Stomach (tissue), 4 donors: ENCODE measurements around the gene TMEM116.

Experiments used
- EP300 ChIP-seq: sonication (generic); formaldehyde crosslinking; IDR thresholded peaks from one replicate; pipeline ENCODE4 v1.6.1; 2017; ENCODE audit warnings: antibody characterized with exemption
- POLR2A ChIP-seq, 4 donors: fragments of 450-650 bp; IDR thresholded peaks; one replicate each; pipeline ENCODE4 v1.6.1; 2016; ENCODE audit warnings: antibody characterized with exemption in 4 of 4, control low read depth in 2 of 4, mild to moderate bottlenecking in 1 of 4, moderate library complexity in 1 of 4
- POLR2AphosphoS5 ChIP-seq, 3 donors: sonication (generic); formaldehyde crosslinking; IDR thresholded peaks; one replicate each; pipeline ENCODE4 v1.6.1; 2016; ENCODE audit warnings: antibody characterized with exemption in 3 of 3
- TF ChIP-seq, protein P1 (sequence below), 7 experiments: fragments of 450-650 bp in 4 of 7; fragments of 200-600 bp in 3 of 7; sonication (generic) in 3 of 7; IDR thresholded peaks; one replicate each; pipeline ENCODE4 v1.5.1; 2016 to 2019; ENCODE audit warnings: antibody characterized with exemption in 7 of 7, control low read depth in 2 of 7, mild to moderate bottlenecking in 1 of 7

DNA sequence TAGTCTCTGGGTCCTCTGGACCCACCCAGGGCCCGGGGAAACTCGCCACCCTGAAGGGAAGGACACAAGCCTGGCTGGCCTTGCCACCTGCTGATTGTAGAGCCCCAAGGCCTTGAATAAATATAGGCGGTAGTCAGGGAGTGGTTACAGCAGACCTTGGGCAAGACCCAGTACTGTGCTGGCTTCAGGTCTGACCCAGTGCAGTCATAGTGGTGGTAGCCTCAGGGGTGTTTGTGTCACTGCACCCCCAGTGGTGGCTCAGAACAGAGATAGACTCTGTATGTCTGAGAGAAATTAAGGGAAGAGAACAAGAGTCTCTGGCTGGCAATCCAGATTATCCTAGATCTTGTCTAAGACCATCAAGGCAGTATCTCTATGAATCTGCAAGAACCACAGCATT is 107.5 kb downstream of the TMEM116 start:
- TF ChIP-seq, protein P1, sequence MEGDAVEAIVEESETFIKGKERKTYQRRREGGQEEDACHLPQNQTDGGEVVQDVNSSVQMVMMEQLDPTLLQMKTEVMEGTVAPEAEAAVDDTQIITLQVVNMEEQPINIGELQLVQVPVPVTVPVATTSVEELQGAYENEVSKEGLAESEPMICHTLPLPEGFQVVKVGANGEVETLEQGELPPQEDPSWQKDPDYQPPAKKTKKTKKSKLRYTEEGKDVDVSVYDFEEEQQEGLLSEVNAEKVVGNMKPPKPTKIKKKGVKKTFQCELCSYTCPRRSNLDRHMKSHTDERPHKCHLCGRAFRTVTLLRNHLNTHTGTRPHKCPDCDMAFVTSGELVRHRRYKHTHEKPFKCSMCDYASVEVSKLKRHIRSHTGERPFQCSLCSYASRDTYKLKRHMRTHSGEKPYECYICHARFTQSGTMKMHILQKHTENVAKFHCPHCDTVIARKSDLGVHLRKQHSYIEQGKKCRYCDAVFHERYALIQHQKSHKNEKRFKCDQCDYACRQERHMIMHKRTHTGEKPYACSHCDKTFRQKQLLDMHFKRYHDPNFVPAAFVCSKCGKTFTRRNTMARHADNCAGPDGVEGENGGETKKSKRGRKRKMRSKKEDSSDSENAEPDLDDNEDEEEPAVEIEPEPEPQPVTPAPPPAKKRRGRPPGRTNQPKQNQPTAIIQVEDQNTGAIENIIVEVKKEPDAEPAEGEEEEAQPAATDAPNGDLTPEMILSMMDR (IDR thresholded peaks at IDR 0.05), result no peak
- TF ChIP-seq POLR2A (IDR thresholded peaks at IDR 0.05) (no peak), POLR2AphosphoS5 (IDR thresholded peaks at IDR 0.05) (no peak), EP300 (no peak)
